Measurements from ENCODE around the gene GRIK1. TPM values are rescaled to one million over a fixed set of nuclear protein-coding genes. Genes with fewer than 3 reads are reported as not detected.

Gene GRIK1
- total RNA-seq, 2 donors from 2014 or later: 0.11 TPM; not detected in 1

GRCh38 chr21:29875036-29875716 lies 64.6 kb downstream of the GRIK1 start:
- no peak for DNase-seq
- Histone ChIP-seq H3K9ac (ENCODE audit: low read depth in 2 of 2, low read length in 2 of 2) (no peak overlapping the region), H3K4me1 (no peaks in the 10 kb centered on the region), H3K36me3 (no peaks in the 10 kb centered on the region), H3K27ac (no peak overlapping the region), H3K27me3 (no peaks in the 10 kb centered on the region), H3K4me3 (no peak overlapping the region), H3K9me3 (no peaks in the 10 kb centered on the region)
- intact Hi-C loops (cut with DNase I): no loop called here
- no peak for TF ChIP-seq CTCF (IDR thresholded peaks at IDR 0.05)

GRCh38 chr21:29873908-29874307 lies 65.9 kb downstream of the GRIK1 start:
- Histone ChIP-seq H3K27ac (no peak overlapping the region), H3K9ac (ENCODE audit: low read depth in 2 of 2, low read length in 2 of 2) (no peak overlapping the region), H3K9me3 (no peaks in the 10 kb centered on the region), H3K4me1 (no peaks in the 10 kb centered on the region), H3K36me3 (no peaks in the 10 kb centered on the region), H3K27me3 (no peaks in the 10 kb centered on the region), H3K4me3 (no peak overlapping the region)
- intact Hi-C loops (cut with DNase I): no loop called here
- TF ChIP-seq CTCF (IDR thresholded peaks at IDR 0.05): no peak
- no peak for DNase-seq

- no peak for TF ChIP-seq CTCF (IDR thresholded peaks at IDR 0.05)
- H3K9me3 ChIP-seq: no peaks in the 10 kb centered on the region
- intact Hi-C loops (cut with DNase I): no loop called here
- no peaks in the 10 kb centered on the region for H3K27me3 ChIP-seq
- no peaks in the 10 kb centered on the region for H3K36me3 ChIP-seq
- H3K27ac ChIP-seq: no peak overlapping the region
- no peaks in the 10 kb centered on the region for H3K4me1 ChIP-seq
- no peak for DNase-seq
- H3K9ac ChIP-seq (ENCODE audit: low read depth in 2 of 2, low read length in 2 of 2): no peak overlapping the region
- no peak overlapping the region for H3K4me3 ChIP-seq
Observed at GRCh38 chr21:29870814-29871213, 69.0 kb downstream of the GRIK1 start.

DNA sequence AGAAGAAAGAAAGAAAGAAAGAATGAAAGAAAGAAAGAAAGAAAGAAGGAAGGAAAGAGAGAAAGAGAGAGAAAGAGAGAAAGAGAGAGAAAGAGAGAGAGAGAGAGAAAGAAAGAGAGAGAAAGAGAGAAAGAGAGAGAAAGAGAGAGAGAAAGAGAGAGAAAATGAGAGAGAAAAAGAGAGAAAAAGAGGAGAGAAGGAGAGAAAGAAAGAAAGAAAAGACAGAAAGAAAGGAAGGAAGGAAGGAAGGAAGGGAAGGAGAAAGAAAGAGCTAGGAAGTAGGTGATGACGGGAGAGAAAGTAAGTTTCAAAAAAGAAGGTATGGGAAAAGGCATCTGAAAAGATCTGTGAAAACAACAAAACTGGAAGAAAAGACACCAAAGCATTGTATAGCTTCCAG lies 72.0 kb downstream of the GRIK1 start:
- Histone ChIP-seq H3K27me3 (no peaks in the 10 kb centered on the region), H3K27ac (no peak overlapping the region), H3K9me3 (no peaks in the 10 kb centered on the region), H3K4me1 (no peaks in the 10 kb centered on the region), H3K36me3 (no peaks in the 10 kb centered on the region), H3K9ac (ENCODE audit: low read depth in 2 of 2, low read length in 2 of 2) (no peak overlapping the region), H3K4me3 (no peak overlapping the region)
- intact Hi-C loops (cut with DNase I): no loop called here
- no peak for DNase-seq
- TF ChIP-seq CTCF (IDR thresholded peaks at IDR 0.05): no peak

DNA sequence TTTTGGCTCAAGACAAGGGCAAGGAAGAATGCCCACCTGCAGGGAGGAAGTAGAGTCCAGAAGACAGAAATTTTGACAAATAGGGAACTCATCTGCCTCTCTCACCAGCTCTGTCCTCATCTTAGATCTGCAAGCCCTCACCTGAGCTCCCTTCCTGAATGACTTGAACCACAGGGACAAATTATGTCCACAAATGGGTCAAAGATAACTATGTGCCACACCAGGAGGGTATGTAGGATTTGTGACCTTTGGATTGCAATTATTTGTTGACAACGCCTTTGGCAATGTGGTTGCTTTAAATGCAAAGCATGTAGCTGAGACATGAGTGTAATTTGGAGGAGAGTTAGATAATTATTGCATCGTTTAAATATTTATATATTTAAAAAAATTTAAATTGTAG lies 79.5 kb downstream of the GRIK1 start:
- Histone ChIP-seq H3K27me3 (no peaks in the 10 kb centered on the region), H3K9ac (ENCODE audit: low read depth in 2 of 2, low read length in 2 of 2) (no peak overlapping the region), H3K4me3 (no peak overlapping the region), H3K36me3 (no peaks in the 10 kb centered on the region), H3K9me3 (no peaks in the 10 kb centered on the region), H3K4me1 (no peaks in the 10 kb centered on the region), H3K27ac (no peak overlapping the region)
- TF ChIP-seq CTCF (IDR thresholded peaks at IDR 0.05): no peak
- no peak for DNase-seq
- intact Hi-C loops (cut with DNase I): no loop called here

Data from colonic mucosa (tissue), 4 donors.